SK-N-SH treated with all-trans-retinoic acid at 6 μM for 48 hours (cell line): ENCODE measurements around the gene SIRT4.
"Not testable (repeated sequence)": the region's sequence is repeated elsewhere in the genome, so short reads cannot be mapped to it uniquely, and the experiment has no call there.

Experiments
- CREB5 ChIP-seq: fragments of 250-450 bp; sonication (Bioruptor Pico); IDR thresholded peaks from 2 replicates; pipeline ENCODE4 v1.5.1; 2020; ENCODE audit warnings: low read depth, mild to moderate bottlenecking, moderate library complexity
- CSDC2 ChIP-seq: fragments of 250-450 bp; sonication (Bioruptor Pico); IDR thresholded peaks from 2 replicates; pipeline ENCODE4 v1.5.0; 2020; ENCODE audit warnings: mild to moderate bottlenecking, moderate library complexity
- GLIS3 ChIP-seq: fragments of 250-450 bp; sonication (Bioruptor Pico); IDR thresholded peaks from 2 replicates; pipeline ENCODE4 v1.5.0; 2020; ENCODE audit warnings: mild to moderate bottlenecking, moderate library complexity
- ISL1 ChIP-seq: fragments of 250-450 bp; sonication (Bioruptor Pico); IDR thresholded peaks from 2 replicates; pipeline ENCODE4 v2.1.2; 2022; ENCODE audit warnings: mild to moderate bottlenecking, moderate library complexity
- OSR1 ChIP-seq: fragments of 250-450 bp; sonication (Bioruptor Pico); IDR thresholded peaks from 2 replicates; pipeline ENCODE4 v1.8.0; 2022; ENCODE audit warnings: moderate library complexity, mild to moderate bottlenecking, inconsistent platforms
- PATZ1 ChIP-seq: fragments of 250-450 bp; sonication (Bioruptor Pico); IDR thresholded peaks from 2 replicates; pipeline ENCODE4 v1.8.0; 2020; ENCODE audit warnings: mild to moderate bottlenecking, moderate library complexity, borderline replicate concordance
- POU6F1 ChIP-seq: fragments of 250-450 bp; sonication (Bioruptor Pico); IDR thresholded peaks from 2 replicates; pipeline ENCODE4 v1.8.0; 2021; ENCODE audit warnings: low read depth, mild to moderate bottlenecking, moderate library complexity, borderline replicate concordance
- PPARA ChIP-seq: fragments of 250-450 bp; sonication (Bioruptor Pico); IDR thresholded peaks from 2 replicates; pipeline ENCODE4 v1.5.0; 2020; ENCODE audit warnings: mild to moderate bottlenecking, borderline replicate concordance
- RARB ChIP-seq: fragments of 250-450 bp; sonication (Bioruptor Pico); IDR thresholded peaks from 2 replicates; pipeline ENCODE4 v1.8.0; 2021; ENCODE audit warnings: mild to moderate bottlenecking, moderate library complexity
- TOX ChIP-seq: fragments of 250-450 bp; sonication (Bioruptor Pico); IDR thresholded peaks from 2 replicates; pipeline ENCODE4 v1.8.0; 2021; ENCODE audit warnings: mild to moderate bottlenecking, moderate library complexity, borderline replicate concordance
- ZFP30 ChIP-seq: fragments of 450-650 bp; formaldehyde crosslinking; IDR thresholded peaks from 2 replicates; pipeline ENCODE4 v1.5.0; 2022; ENCODE audit warnings: mild to moderate bottlenecking, moderate library complexity
- ZNF565 ChIP-seq: fragments of 450-650 bp; formaldehyde crosslinking; conservative IDR thresholded peaks from 2 replicates; pipeline ENCODE4 v1.5.0; 2020; ENCODE audit warnings: low read depth, mild to moderate bottlenecking, moderate library complexity

- not testable (repeated sequence) for TF ChIP-seq OSR1 (CRISPR knock-in tag); GLIS3; PPARA; TOX (CRISPR knock-in tag); ZFP30; PATZ1; CSDC2; CREB5 (CRISPR knock-in tag); ZNF565; RARB (CRISPR knock-in tag); POU6F1; ISL1 (CRISPR knock-in tag)
Measured at GRCh38 chr12:120335447-120335846, 33.3 kb downstream of the SIRT4 start.
